NCI-H524 treated with DMSO at 0.1 percent for 48 hours (cell line): ENCODE measurements around the gene TRMT10B.
"Not testable (repeated sequence)": the region's sequence is repeated elsewhere in the genome, so short reads cannot be mapped to it uniquely, and the experiment has no call there.

Experiments
- DNase-seq: peaks from one replicate; lab custom pipeline; 2025; lab: John Stamatoyannopoulos, UW

Gene TRMT10B

DNA sequence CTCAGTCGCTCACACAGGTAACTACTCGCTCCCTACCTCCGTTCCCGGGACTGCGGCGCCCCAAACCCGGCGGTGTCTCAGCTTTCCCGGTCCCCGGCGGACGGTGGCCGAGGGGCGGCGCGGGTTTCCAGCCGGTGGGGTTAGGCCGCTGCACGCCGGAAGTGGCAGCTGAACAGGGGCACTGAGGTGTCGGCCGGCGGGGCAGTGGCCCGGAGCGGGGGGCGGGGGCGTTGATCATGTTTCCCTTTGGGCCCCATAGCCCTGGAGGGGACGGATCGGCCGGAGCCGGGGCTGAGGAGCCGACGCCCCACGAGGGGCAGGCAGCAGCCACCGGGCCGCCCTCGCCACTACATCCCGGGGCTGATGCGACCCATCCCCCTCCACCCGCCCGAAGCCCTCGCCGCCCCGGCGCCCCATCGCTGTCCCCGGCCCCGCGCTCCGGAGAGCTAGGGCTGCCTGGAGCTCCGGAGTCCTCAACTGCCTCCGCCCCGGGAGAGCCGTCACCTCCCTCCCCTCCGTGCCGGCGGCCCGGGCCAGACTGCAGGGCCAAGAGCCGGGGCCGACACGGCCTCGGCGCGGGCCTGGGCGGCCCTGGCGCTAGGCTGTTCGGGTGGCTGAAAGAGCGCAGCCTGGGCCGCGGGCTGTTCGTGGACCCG is 47.2 kb downstream of the TRMT10B start, which contains the start of gene DCAF10:
DCAF10 (plus strand) TSS at position 167 of the 656 bp plus-strand sequence; CDS start at position 237, 70 bp downstream.
- peak; percentile 41 for DNase-seq

DNA sequence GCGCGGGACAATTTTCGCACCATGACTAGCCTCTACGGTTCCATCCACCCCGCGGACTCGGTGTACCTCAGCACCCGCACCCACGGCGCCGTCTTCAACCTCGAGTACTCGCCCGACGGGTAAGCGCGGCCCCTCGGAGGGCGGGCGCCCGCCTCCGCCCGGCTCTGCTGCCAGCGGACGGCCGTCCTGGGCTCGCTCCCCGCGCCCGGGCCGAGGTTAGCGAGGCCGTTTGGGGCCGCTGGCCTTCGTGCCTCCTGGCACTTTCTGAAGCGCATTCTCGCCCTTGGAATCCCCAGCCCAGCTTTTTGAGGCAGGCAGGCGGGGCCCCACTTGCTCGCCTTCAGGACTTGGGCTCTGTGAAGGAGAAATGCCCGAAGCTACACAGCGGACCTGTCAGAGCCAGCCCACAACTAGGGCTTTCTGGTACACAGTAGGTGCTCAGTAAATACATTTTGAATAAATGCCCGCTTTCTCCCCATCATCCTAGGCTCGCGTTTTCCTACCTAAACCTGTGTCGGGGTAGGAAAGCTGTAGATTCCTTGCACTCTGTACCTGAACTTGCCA is 47.8 kb downstream of the TRMT10B start:
- no peak for DNase-seq

DNA sequence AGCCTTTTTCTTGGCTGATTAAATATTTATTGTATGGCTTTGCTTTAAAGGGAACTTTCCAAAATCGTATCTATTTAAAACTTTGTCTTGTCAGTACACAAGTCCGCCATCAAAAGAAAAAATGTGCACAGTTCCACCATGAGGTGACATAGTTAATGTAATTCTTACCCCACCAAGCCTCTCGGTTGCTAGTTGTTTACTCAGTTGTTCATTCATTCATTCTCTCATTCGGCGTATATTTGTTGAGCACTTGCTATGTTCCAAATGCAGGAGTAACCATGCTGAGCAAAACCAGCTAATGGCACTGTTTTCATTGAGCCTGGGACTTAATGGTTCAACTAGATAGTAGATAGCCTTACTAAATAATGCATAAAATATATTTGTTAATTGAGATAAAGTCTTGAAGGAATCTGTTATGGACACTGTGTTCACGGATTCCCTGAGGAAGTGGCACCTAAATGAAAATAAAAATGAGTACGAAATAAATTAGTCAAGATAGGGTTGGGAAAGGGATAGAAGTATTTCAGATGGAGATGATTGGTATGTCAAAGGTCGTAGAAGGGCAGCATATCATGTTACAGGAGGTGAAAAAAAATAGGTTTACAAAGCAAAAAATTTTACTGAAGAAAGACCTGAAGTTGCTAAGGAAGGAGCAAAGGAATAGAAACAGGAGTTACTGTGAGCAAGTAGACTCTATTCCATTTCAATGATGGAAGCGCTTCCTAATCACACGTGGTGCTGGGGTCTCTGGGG is 48.5 kb downstream of the TRMT10B start:
- no peak for DNase-seq

DNA sequence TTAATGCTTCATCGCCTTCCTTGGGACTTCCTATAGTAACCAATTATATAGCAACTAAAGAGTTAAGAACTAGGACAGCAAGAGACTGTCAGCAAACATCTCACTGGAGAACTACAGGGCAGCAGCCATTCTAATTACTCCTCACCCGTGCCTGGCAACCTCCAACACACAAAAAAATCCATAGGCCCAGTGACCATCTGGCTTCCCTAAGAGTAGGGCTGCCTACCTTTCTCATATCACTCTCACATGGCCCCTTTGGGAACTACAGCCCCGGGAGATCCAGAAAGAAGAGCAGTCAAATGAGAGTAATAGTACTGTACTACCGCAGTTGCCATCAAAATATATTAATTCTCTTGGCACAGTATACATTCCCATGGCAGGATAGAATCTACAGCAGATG is 52.7 kb downstream of the TRMT10B start:
- DNase-seq, result peak; percentile 51

DNA sequence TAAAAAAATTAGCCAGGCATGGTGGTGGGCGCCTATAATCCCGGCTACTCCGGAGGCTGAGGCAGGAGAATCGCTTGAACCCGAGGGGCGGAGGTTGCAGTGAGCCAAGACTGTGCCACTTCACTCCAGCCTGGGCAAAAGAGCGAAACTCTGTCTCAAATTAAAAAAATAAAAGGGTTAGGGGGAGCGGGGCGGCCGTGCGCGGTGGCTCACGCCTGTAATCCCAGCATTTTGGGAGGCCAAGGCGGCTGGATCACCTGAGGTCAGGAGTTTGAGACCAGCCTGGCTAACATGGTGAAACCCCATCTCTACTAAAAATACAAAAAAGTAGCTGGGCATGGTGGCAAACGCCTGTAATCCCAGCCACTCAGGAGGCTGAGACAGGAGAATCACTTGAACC is 56.1 kb downstream of the TRMT10B start:
- not testable (repeated sequence) for DNase-seq

DNA sequence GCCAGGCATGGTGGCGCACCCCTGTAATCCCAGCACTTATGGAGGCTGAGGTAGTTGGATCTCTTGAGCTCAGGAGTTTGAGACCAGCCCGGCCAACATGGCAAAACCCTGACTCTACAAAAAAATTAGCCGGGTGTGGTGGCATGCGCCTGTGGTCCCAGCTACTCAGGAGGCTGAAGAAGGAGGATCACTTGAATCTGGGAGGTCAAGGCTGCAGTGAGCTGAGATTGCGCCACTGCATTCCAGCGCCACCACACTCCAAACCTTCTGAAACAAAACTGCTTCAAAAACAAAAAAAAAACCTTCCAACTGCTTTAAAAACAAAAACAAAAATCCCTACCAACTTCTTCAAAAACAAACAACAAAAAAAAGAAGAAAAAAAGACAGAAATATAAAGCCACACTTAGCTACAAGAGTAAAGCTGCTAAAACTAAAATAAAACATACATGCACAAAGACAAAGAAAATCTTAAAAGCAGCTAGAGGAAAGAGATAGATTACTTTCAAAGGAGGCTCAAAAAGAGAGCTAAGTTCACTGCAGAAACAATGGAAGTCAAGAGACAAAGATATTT is 58.4 kb downstream of the TRMT10B start:
- DNase-seq, result no peak

DNA sequence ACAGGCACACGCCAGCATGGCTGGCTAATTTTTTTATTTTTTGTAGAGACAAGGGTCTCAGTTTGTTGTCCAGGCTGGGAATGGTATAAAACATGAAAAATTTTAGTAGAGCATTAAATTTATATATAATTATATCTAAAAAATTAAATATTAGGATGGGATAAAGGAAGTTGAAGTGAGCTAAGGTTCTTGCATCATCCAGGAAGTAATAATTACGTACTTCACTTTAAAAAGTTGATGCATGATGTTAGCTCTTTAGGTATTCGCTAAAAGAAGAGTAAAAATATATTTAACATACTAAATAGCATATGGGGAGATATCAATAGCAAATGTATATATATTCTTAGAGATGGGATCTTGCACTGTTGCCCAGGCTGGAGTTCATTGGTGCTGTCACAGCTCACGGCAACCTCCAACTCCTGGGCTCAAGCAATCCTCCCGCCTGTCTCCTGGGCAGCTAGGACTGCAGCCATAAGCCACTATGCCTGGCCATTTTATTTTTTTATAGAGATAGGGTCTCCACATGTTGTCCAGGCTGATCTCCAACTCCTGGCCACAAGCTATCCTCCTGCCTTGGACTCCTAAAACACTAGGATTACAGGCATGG is 59.3 kb downstream of the TRMT10B start:
- no peak for DNase-seq

DNA sequence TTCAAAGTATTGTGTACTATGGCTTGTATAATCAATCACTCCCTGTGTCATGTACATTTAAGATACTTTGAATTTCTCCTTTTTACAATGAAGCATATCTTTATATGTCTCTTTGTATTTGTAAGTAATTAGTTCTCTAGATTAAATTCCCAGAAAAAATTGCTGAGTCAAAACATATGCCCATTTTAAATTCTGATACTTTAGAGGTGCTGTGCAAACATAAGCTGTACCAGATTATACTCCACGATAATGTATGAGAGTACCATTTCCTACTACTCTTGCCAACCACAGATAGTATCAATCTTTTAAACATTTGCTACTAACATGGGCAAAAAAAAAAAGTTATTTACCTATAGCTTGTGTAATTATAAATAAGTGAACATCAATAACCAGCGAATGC is 65.2 kb downstream of the TRMT10B start:
- DNase-seq, result no peak

DNA sequence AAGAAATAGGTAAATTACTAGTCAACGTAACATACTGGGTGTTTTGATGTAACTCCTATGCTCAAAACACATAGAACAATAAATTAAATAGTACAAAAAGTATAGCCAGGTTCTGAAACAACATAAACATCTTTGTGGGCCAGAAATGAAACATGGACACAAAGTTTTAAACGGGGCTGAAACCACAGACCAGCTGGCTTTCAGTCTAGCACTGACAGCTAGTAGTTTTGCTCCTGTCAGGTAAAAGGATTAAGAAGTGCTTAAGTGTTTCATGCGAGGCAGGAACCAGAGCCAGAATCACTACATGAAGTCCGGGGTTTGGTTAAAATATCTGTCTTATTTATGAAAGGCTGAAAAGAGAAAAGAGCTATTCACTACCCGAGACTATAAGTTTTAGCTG is 66.5 kb downstream of the TRMT10B start:
- DNase-seq, result peak; percentile 9

DNA sequence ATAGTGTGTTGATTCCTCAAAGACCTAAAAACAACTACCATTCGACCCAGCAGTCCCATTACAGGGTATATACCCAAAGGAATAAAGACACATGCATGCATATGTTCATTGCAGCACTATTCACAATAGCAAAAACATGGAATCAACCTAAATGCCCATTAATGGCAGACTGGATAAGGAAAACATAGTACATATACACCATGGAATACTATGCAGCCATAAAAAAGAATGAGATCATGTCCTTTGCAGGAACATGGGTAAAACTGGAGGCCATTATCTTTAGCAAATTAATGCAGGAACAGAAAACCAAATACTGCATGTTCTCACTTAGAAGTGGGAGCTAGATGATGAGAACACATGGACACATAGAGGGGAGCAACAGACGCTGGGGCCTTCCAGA is 71.6 kb downstream of the TRMT10B start:
- DNase-seq, result not testable (repeated sequence)

DNA sequence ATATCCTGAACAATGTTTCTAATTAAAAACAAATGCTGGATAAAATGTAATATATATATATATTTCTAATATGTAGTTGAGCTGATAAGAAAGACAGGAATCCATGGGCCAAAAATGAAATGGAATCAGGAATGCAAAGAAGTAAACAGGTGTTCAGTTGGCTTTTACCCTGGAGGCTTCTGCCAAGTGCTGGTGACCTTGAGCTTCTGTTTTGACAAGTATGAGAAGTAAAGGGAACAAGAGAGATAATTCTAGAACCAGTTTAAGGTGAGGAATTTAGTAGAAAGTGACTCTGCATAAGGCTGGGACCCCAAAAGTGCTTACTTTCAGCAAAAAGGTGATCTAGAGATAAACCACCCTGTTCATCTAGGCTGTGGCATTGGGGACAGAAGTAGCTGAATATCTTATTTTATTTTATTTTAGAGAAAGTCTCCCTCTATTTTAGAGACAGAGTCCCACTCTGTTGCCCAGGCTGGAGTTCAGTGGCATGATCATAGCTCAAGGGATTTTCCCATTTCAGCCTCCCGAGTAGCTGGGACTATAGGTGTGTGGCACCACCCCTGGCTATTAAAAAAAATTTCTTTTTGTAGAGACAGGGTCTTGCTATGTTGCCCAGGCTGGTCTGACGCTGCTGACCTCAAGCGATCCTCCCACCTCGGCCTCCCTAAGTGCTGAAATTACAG is 74.0 kb downstream of the TRMT10B start:
- DNase-seq, result no peak
